Stimulated activated naive CD4-positive, alpha-beta T cell (primary cell): ENCODE measurements around the gene ANGPT4.
"Not testable (repeated sequence)": the region's sequence is repeated elsewhere in the genome, so short reads cannot be mapped to it uniquely, and the experiment has no call there.

Experiments used
- DNase-seq, 6 experiments: peaks; one replicate each; lab custom pipeline; 2025; lab: John Stamatoyannopoulos, UW

ANGPT4 gene

DNA sequence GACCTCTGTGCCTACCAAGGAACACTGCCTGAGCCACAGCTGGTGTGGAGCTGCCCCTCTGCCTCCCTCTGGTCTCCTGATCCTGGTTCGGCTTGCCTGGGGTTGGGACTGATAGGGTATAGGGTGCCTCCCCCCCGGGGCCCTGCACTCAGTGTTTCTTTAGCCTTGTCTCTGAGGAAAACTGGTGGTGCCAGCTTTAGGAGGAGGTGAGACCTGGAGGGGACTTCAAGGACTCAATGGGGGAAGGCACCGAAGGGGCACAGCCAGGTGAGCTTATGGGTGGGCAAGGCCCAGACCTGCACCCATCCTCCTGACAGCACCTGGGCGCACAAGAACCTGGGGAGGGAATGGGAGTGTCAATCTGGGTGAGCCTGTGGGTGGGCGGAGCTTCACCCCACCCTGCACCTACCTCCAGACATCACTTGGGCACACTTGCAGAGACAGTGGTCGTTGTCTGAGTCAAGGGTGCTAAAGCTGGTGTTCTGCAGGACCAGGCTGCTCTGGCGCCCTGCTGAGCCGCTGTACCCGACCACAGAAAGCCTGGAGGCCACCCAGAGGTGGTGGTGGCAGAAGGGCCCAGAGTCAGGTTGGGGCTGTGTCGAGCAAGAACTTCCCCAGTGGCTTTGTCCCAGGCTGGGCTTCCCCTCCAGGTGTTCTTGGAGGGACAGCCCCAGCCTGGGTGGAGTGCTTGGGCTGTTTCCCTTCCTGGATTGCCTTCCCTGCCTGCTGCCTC lies 42.1 kb downstream of the ANGPT4 start:
- no peak for DNase-seq

DNA sequence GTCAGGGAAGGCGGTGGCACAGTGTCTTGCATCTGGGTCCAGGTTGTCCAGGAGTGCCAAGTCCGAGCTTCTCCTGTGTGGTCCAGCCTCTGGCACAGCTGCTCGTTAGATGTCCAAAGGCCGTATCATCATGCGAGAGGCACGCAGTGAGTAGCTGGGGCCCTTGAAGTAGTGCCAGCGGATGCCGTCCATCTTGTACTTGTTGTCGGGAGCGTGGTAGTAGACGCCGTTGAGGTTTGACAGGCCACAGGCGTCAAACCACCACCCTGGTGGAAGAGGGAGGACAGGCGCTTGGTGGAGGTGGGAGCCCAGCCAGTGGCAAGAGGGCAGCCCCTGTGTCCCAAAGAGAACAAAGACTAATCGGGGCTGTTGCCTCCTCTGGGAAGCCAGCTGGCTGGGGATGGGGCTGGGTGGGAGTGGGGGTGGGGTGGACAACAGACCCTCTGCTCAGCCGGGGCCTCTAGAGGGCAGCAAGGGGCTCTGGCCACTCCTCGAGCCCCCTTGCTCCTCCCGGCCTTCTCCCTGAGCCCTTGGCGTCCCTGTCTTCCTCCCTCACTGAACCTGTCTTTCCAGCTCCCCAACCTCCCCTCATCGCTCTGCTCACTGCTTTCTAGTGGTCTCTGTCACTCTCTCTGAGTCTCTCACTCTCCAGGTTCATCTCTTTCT lies 43.1 kb downstream of the ANGPT4 start:
- no peak for DNase-seq

DNA sequence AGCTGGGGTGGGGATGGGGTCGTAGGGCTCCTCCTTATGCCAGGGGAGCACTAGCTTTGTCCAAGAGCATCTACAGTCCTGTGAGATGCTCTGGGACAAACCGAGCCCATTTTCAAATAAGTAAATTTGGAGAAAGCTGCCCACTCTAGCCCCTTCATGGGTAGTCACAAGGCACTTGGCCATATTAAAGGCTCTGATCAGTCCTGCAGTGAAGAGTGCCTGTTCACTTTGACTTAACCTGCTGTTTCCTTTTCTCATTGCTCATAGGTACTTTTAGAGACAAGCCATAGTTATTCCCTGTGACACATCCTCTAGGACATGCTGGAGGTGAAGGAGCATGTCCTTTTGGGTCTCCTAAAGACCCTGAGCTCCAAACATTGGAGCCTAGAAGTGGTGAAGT lies 44.2 kb downstream of the ANGPT4 start:
- DNase-seq: no peak

DNA sequence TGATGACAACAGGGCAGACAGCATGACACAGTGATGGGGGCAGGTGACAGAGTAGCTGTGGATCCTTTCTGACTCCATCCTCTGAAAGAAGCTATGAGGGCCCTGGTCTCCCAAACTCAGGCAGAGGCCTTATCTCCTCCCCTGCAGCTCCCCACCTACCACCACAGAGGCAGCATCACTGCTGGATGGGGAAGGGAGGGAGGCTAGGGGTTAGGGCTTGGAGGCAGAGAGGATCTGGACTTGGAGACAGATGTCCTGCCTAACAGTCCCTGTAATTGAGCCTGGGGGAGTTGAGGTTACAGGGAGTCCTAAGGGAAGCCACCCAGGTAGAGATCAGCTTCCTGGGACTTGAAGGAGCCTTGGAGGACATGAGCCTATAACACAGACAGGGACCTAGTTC lies 44.7 kb downstream of the ANGPT4 start:
- DNase-seq: no peak

DNA sequence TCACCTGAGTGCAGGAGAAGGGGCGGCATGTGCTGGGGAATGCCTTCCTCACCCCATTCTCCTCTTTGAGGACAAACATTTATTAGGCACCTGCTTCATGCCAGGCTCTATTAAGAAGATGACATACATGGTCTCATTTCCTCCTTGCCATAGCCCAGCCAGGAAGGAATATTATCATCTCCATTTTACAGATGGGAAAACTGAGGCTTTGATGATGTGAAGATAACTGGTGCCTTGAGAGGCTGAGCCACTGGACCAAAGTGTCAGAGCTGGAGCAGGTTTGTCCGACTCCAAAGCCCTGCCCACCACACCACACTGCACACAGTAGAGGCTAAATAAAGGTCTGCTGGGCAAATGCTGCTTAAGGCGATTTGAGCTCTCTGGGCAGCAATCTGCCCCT lies 45.4 kb downstream of the ANGPT4 start:
- no peak for DNase-seq

DNA sequence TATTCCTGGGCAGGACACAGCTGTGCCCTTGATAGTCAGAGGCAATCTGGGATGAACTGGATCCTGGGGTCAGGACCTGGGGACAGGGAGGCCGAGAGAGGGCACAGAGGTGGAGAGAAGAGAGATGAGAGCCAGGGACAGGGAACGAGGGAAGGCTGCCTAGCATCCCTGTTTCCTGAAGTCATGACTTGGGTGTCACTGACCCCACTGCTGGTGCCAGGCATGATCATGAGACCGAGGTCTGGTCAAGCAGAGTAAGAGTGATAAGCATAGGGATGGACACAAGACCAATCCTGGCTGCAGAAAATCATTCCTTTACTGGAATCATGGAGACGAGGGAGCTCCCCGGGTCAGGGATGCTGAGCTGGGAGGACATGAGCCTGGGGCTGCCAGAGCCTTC lies 46.5 kb downstream of the ANGPT4 start:
- no peak for DNase-seq

DNA sequence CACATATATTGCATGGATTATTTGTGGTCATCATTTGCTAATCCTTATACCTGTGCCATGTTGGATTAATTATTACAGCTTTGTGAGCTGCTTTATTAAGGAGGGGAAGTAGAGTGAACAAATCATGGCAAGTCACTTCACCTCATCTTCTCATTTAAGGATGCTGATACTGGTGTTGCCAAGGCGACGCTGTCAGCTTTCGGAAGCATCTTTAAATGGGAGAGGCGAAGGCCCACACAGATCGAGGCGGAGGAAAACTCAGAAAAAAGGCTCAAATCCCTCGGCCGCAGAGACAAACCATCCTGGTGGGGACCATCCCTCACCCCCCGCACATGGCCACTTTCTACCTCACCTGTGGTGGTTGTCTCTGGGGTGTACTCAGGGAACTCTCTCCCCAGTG lies 47.9 kb downstream of the ANGPT4 start:
- DNase-seq: no peak

DNA sequence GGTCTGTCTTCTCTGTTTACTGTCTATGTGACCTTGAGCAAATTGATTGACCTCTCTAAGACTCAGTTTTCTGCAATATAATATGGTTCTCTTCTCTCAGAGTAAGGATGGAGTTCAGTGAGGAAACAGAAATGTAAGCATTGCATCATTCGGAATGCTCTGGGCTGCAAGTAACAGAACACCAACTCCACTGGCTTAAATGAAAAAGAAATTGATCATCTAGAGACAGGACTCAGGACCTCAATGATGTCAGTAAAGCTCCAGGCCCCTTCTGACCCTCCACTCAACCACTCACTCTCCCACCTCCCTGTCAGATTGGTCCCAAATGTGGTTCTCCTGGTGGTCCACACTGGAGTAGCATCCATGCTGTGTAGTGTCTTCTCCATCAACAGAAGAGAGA lies 50.7 kb downstream of the ANGPT4 start:
- no peak for DNase-seq

DNA sequence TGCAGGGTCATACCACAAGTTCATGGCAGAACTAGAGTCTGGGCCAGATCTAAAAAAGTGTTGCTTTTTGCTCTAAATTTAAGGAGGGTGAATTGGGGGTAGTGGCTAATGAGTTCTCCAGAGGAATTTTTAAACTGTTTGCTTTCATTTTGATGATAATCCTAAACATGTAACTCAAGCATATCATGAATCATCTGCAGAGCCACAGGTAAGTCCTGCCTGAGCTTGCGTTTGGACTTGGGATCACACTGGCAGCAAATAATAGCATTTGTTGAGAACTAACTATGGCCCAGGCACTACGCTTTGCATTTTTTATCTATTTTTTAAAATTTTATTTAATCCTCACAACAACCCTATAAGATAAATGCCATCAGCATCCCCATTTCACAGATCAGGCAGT lies 55.2 kb downstream of the ANGPT4 start:
- DNase-seq: no peak

DNA sequence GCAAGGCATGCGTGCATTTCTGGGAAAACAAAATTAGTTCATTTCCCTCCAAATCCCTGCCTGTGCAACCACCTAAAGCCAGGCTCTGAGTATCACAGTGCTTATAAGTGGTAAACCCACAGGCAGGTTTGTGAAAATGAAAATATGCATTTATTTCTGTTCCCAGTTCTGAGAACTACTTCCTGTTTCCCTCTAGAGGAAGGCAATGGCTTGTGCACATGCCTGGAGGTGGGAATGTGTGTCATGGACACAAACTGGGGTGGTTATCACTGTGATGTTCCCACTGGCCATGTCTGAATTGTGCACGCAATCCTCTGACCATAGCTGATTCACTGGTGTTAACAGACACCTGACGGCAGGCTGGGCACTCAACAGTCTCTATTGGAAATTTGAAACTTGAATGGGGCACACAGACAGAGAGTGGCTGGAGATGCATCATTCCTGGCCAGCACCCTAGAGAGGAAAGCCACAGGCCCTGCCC lies 56.3 kb downstream of the ANGPT4 start:
- no peak for DNase-seq

DNA sequence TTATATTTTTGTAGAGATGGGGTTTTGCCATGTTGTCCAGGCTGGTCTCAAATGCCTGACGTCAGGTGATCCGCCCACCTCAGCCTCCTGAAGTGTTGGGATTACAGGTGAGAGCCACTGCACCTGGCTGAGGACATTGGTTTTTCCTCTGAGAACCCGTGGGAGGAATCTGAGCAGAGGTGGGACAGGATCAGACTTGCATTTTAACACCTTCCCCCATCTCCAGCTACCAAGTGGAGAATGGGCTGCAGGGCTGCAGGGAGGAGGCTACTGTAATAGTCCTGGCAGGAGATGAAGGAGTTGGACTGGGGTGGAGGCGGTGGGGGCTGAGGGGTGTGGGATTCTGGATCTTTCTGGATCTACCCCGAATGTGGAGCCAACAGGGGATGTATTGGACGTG lies 58.1 kb downstream of the ANGPT4 start:
- no peak for DNase-seq

DNA sequence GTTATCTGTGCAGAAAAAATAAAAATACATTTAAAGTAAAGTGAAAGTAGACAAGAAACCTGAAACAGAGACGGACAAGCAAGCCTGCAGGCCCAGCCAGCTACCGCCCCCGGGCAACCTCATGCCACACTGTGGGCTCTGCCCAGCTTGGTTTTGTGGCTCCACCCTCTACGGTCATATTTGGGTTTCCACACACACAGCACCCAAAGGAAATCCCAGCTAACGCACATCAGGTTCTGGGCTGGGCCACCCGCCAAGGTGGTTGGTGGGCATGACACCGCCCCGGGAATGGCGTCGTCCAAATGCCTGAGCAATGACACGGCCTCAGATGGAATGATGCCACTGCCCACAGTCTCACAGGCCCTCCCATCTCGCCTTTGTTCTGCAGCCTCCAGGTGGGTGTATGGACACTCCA lies 59.8 kb downstream of the ANGPT4 start:
- DNase-seq: peak in 5 of 6 experiments; percentile 10 to 36 (median 27)

DNA sequence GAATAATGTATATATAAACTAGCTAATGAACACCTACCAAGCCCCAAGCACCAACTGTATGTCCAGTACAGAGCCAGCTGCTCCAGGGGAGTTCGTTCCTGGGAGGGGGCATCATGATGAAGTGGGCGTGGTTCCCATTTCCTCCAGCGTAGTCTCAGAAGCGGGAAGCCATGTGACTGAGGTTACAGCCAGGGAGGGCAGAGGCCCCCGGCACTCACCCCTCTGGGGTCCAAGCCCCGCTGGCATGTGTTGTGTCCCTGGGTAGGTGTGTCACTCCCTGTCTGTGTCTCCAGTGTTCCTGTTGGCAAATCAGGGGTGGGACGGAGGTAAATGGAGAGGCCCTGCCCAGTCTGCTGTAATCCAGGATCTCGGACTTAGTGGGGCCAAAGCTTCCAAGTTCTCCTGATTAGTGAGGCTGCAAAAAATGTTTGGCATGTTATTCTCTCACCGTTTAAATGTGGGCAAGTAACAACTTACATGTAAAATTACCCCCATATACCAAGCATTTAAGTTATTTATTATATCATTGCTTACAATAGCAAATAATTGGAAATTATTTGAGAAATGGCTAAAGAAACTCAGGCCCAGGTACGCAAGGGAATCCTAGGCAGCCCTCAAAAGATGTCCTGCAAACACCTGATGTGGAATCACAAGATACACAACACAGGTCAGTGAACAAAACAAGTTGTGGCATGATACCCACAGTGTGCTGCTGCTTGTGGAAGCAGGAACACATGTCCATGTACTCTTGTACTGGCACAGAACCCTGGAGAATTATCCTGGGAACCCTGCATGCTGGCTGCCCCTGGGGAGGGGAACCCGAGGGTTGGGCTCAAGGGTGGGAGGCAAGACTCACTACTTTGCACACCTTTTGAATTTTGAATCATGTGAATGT lies 60.4 kb downstream of the ANGPT4 start:
- DNase-seq: no peak

DNA sequence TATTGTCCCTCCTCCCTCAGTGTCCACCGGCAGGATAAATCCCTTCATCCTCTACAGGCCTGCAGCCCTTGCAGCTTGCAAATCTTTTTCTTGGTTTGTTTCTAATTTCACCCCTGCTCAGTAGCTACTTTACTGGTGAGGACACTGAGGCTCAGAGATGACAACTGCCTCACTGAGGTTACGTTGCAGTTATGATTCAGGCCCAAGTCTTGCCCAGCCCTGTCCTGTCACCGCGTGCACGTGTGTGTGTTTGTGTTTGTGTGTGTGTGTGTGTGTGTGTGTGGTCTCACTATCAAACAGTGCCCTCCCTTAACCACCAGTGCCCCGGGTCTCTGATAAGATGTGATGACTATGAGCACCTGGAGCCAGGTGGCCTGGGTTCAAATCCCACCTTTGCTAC lies 61.5 kb downstream of the ANGPT4 start:
- no peak for DNase-seq

DNA sequence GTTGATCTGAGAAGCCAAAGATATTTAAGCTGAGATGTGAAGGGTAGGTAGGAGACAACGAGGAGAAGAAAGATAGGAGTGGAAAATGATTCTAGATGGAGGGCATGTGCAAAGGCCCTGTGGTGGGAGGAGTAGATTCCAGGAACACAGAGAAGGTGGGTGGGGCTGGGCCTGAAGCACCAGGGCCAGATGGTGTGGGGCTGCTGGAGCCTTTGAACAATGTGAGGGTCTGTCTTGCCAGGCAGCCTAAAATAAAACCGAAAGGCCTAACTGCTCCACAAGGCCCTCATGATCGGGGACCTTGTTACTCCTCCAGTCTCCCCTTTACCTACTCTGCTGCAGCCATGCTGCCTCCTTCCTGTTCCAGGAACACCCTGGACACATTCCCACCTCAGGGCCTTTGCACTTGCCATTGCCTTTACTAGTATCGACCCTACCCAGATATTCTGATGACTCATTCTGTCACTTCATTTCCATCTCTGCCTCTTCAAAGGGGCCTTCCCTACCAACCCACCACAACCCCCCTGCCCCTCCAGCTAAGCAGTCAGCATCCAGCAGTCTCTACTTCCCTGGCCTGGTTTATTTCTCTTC lies 62.6 kb downstream of the ANGPT4 start:
- no peak for DNase-seq

DNA sequence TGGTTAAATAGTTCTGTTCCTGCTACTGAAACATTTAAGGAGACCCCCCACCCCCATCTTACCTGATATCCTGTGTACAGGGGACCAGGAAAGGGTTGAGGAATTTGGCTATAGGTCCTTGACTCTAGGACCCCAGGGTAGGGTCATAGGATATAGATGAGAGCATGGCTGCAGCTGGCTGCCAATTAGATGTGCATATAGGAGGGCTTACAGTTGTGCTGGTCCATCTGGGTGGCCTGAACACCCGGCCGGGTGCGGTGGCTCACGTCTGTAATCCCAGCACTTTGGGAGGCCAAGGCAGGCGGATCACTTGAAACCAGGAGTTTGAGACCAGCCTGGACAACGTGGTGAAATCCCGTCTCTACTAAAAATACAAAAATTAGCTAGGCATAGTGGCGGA lies 67.4 kb downstream of the ANGPT4 start:
- not testable (repeated sequence) for DNase-seq

DNA sequence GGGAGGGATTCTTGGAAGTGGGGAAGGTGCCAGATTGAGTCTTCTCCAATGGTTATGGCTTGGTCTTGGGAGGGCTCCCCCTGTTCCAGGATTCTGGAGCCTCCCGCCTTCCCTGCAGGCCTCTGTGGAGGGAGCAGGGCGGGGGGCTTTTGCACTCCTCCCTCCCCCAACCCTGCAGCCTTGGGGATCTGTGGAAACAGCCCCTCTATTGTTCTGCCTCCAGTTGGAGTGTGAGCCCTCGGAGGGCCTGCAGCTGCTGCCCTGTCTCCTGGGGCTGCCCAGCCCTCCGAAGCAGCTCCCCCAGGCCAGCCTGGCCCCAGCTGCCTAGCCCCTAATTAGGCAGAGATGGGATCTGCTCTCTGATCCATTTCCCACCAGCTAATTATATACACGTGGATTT lies 67.9 kb downstream of the ANGPT4 start:
- DNase-seq: no peak

DNA sequence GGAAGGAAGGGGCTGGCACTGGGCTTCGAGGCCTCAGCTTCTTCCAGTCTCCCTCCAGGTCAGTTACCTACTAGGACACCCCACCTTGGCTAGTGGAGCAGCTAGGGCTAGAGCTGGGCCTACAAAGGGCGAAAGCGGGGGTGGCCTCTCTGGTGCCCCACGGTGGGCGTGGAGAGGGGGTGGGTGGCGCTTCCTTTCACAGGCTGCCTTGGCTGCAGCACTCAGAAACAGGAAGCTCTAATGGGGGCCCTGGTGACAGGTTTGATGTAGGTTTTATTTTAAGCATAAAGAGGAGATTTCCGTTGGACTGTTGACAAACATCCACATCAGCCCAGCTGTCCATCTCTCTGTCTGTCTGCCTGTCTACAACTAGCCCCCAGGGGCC lies 69.2 kb downstream of the ANGPT4 start:
- peak; percentile 26 to 63 (median 42) for DNase-seq

DNA sequence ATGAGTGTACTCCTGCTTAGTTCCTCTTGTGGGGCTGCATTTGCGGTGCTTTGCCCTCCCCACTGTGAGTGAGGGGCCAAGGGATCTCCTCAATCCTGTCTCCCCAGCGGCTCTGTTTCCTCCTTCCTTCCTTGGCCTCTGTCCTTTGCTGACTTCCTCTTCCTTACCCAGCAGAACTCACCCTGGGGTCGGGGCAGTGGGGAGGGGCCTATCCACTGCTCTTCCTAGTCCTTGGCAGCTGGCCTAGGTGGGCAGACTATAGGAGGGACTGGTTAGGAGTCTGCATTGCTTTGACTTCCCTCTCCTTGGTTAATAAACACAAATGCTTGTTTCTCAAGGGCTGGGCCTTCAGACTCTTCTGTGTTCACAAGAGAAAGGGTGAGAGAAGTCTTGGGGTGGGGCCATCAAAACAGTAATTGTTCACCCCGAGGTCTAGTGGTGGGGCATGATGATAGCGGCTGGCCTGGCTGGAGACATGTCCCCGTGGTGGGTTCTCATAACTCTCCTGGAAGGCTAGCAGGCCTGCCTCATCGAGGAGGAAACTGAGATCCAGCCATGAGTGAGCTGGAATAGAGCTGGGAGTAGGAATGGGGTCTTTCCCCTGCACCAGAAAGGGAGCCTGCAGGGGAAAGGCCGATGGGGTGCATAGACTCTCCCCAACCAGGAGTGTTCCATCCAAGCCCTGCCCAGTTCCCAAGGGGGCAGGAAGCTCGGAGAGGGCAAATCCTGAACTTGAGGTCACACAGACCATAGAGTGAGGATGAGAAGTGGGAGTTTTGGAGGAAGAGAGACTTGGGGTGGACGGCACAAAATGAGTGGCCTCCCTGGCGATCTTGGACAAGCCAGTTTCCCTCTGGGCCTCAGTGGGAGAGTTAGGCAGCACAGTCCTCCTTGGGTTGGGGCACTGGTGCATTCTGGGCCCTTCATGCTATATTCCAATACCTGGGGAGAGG lies 69.9 kb downstream of the ANGPT4 start:
- DNase-seq: peak in 1 of 6 experiments; percentile 17

DNA sequence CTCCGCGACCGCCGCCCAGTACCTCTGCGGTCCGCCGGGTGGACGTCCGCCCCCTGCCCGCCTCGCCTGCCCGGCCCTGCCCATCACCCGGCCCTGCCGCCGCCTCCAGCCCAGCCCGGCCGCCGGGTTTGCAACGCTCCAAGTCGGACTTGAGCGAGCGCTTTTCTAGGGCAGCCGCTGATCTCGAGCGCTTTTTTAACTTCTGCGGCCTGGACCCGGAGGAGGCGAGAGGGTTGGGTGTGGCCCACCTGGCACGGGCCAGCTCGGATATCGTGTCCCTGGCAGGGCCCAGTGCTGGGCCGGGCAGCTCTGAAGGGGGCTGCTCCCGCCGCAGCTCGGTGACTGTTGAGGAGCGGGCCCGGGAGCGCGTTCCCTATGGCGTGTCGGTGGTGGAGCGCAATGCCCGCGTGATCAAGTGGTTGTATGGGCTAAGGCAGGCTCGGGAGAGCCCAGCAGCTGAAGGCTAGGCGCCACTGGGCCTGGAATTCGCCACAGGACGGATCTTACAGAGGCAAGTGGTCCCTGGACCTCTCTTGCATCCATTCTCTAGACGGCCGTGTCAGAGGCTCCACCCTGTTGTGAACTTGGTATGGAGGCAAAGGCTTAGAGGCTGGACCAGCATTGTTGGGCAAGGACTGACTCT lies 70.8 kb downstream of the ANGPT4 start:
- DNase-seq: no peak
